ENCODE measurements around the gene TOMM20L. TPM values are rescaled to one million over a fixed set of nuclear protein-coding genes. Genes with fewer than 3 reads are reported as not detected.

TOMM20L gene
- total RNA-seq, 1 experiment from 2014 or later = not detected

GRCh38 chr14:58376791-58377190 is 18.9 kb upstream of the TOMM20L start:
- no peaks in the 10 kb centered on the region for H3K9me3 ChIP-seq (ENCODE audit: control insufficient read depth, insufficient read depth, low read depth, low read length)
- intact Hi-C loops (cut with micrococcal nuclease; ENCODE audit: unreplicated experiment) = no loop called here
- in situ Hi-C loops (cut with HindIII; ENCODE audit: low pct_unique_long_range_greater_than_20kb, low sequenced_read_pairs) = no loop called here
- no peak overlapping the region for H3K4me3 ChIP-seq (ENCODE audit: low read depth in 2 of 2, low read length in 2 of 2)
- TF ChIP-seq REST (IDR thresholded peaks at IDR 0.05; ENCODE audit: insufficient read depth in 1 of 2, low read depth in 2 of 2, low read length in 1 of 2) = no peak
- no peak for TF ChIP-seq SIN3A (IDR thresholded peaks at IDR 0.05; ENCODE audit: borderline replicate concordance, insufficient read depth, low read depth, low read length)
- no peak for TF ChIP-seq TCF7L2 (IDR thresholded peaks at IDR 0.05; ENCODE audit: low read depth, low read length)
- TF ChIP-seq POLR2AphosphoS5 (IDR thresholded peaks at IDR 0.05; ENCODE audit: low read depth, low read length) = no peak
- TF ChIP-seq CTCF (IDR thresholded peaks at IDR 0.05) = no peak
- peaks cover 3% of the 10 kb centered on the region for H3K36me3 ChIP-seq (ENCODE audit: control insufficient read depth, insufficient read depth, low read length)
- BruUV-seq (replicated peaks) = no TSS peak
- ChIA-PET CTCF (no interaction called here), POLR2A (no interaction called here)
- H3K27ac ChIP-seq (ENCODE audit: low read length) = no peak overlapping the region
- H3K27me3 ChIP-seq (ENCODE audit: control insufficient read depth, insufficient read depth, low read length) = no peaks in the 10 kb centered on the region
- H3K4me1 ChIP-seq (ENCODE audit: control insufficient read depth, insufficient read depth, low read length) = no peaks in the 10 kb centered on the region
- no peak for ATAC-seq
- DNase-seq (ENCODE audit: low read depth, low spot score) = no peak

DNA sequence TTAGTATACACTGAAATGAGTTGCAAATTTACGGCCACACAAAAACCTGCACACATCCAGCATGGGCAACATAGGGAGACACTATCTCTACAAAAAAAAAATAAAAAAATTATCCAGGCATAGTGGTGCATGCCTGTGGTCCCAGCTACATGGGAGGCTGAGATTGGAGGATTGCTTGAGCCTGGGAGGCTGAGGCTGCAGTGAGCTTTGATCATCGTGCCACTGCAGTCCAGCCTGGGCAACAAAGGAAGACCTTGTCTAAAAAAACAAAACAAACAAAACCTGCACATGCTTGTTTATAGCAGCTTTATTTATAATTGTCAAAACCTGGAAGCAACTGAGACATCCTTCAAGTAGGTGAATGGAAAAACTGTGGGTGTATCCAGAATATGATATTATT is 4.9 kb upstream of the TOMM20L start:
- ChIA-PET CTCF (no interaction called here), POLR2A (no interaction called here)
- intact Hi-C loops (cut with micrococcal nuclease; ENCODE audit: unreplicated experiment) (no loop called here), in situ Hi-C loops (cut with HindIII; ENCODE audit: low pct_unique_long_range_greater_than_20kb, low sequenced_read_pairs) (no loop called here)
- BruUV-seq (replicated peaks) = no TSS peak
- TF ChIP-seq SIN3A (IDR thresholded peaks at IDR 0.05; ENCODE audit: borderline replicate concordance, insufficient read depth, low read depth, low read length) (no peak), CTCF (IDR thresholded peaks at IDR 0.05) (no peak), POLR2AphosphoS5 (IDR thresholded peaks at IDR 0.05; ENCODE audit: low read depth, low read length) (no peak), TCF7L2 (IDR thresholded peaks at IDR 0.05; ENCODE audit: low read depth, low read length) (no peak), REST (IDR thresholded peaks at IDR 0.05; ENCODE audit: insufficient read depth in 1 of 2, low read depth in 2 of 2, low read length in 1 of 2) (no peak)
- H3K36me3 ChIP-seq (ENCODE audit: control insufficient read depth, insufficient read depth, low read length) = no peaks in the 10 kb centered on the region
- no peak overlapping the region for H3K27ac ChIP-seq (ENCODE audit: low read length)
- no peaks in the 10 kb centered on the region for H3K27me3 ChIP-seq (ENCODE audit: control insufficient read depth, insufficient read depth, low read length)
- no peak overlapping the region for H3K4me3 ChIP-seq (ENCODE audit: low read depth in 2 of 2, low read length in 2 of 2)
- ATAC-seq = no peak
- no peaks in the 10 kb centered on the region for H3K9me3 ChIP-seq (ENCODE audit: control insufficient read depth, insufficient read depth, low read depth, low read length)
- no peaks in the 10 kb centered on the region; the same call in 1 of the 2 replicates for H3K4me1 ChIP-seq (ENCODE audit: control insufficient read depth, insufficient read depth, low read length)
- DNase-seq (ENCODE audit: low read depth, low spot score) = no peak
